Anterior cingulate cortex (tissue), 58 donors: ENCODE results near the gene HACD1.
A peak's percentile ranks its signal among the peaks of the same experiment; 100 is the strongest.
"Not testable (repeated sequence)": the region's sequence is repeated elsewhere in the genome, so short reads cannot be mapped to it uniquely, and the experiment has no call there.

Experiments
- DNase-seq, 58 donors: peaks; one replicate each; lab custom pipeline; 2025; lab: John Stamatoyannopoulos, UW

HACD1 gene

GRCh38 chr10:17643755-17644484, 26.7 kb upstream of the HACD1 start, which contains the start of gene STAM:
Gene STAM (plus strand): TSS chr10:17644151. CDS start chr10:17644340, 189 bp downstream.
- DNase-seq: peak; percentile 35 to 96 (median 85)

GRCh38 chr10:17643339-17643754, 26.2 kb upstream of the HACD1 start:
- DNase-seq: peak in 30 of 58 donors; percentile 21 to 84 (median 70)

- DNase-seq: no peak
Observed at GRCh38 chr10:17640331-17640816, 23.2 kb upstream of the HACD1 start.

- DNase-seq: no peak
Observed at GRCh38 chr10:17637869-17638268, 20.7 kb upstream of the HACD1 start.

- DNase-seq: no peak
Observed at GRCh38 chr10:17633353-17633752, 16.2 kb upstream of the HACD1 start.

GRCh38 chr10:17632590-17632989, 15.4 kb upstream of the HACD1 start:
- not testable (repeated sequence) for DNase-seq

- no peak for DNase-seq
Observed at GRCh38 chr10:17626656-17627055, 9.5 kb upstream of the HACD1 start.

- DNase-seq: no peak
Observed at GRCh38 chr10:17624996-17625395, 7.8 kb upstream of the HACD1 start.

GRCh38 chr10:17622061-17622460, 4.9 kb upstream of the HACD1 start:
- no peak for DNase-seq

- peak in 34 of 58 donors; percentile 2 to 70 (median 27) for DNase-seq
Observed at GRCh38 chr10:17616403-17617030, 657 bp downstream of the HACD1 start.

GRCh38 chr10:17609523-17610079, 7.6 kb downstream of the HACD1 start:
- no peak for DNase-seq

- peak in 6 of 58 donors; percentile 2 to 41 (median 6) for DNase-seq
Observed at GRCh38 chr10:17607603-17608332, 9.4 kb downstream of the HACD1 start.

GRCh38 chr10:17607060-17607459, 10.1 kb downstream of the HACD1 start:
- no peak for DNase-seq

GRCh38 chr10:17606547-17607040, 10.6 kb downstream of the HACD1 start:
- DNase-seq: no peak

GRCh38 chr10:17605936-17606335, 11.2 kb downstream of the HACD1 start:
- DNase-seq: no peak

- no peak for DNase-seq
Observed at GRCh38 chr10:17599089-17599488, 18.1 kb downstream of the HACD1 start.

- DNase-seq: no peak
Observed at GRCh38 chr10:17597386-17597785, 19.8 kb downstream of the HACD1 start.

GRCh38 chr10:17590969-17591645, 26.1 kb downstream of the HACD1 start:
- no peak for DNase-seq

GRCh38 chr10:17589316-17589715, 27.9 kb downstream of the HACD1 start:
- not testable (repeated sequence) for DNase-seq

GRCh38 chr10:17588420-17588819, 28.8 kb downstream of the HACD1 start:
- no peak for DNase-seq
